Fibroblast of pulmonary artery (primary cell): Measurements from ENCODE around the gene PLEKHM2.

Source experiments
- DNase-seq: peaks from one replicate; pipeline ENCODE4 v3.0.0-alpha.2; 2010; ENCODE audit warnings: low read depth
- H3K4me3 ChIP-seq: replicated peaks from 2 replicates; pipeline ENCODE4 v1.5.1; 2011; ENCODE audit warnings: low read depth, mild to moderate bottlenecking, control low read depth, low read length, moderate library complexity
- CTCF ChIP-seq: IDR thresholded peaks from 2 replicates; pipeline ENCODE4 v1.5.1; 2011; ENCODE audit warnings: mild to moderate bottlenecking, control low read depth, low read length, inconsistent platforms; ENCODE audit errors: missing control alignments

PLEKHM2 gene

GRCh38 chr1:15702722-15703550, 18.8 kb downstream of the PLEKHM2 start:
- no peak overlapping the region for H3K4me3 ChIP-seq

GRCh38 chr1:15703562-15703961, 19.4 kb downstream of the PLEKHM2 start:
- DNase-seq, result peak; percentile 93
- H3K4me3 ChIP-seq, result peak overlapping the region; percentile 17
- no peak for TF ChIP-seq CTCF

More at GRCh38 chr1:15702722-15703550, 18.8 kb downstream of the PLEKHM2 start:
- peak; percentile 40 for DNase-seq
- peak; percentile 44 for TF ChIP-seq CTCF

GRCh38 chr1:15704526-15705183, 20.5 kb downstream of the PLEKHM2 start:
- no peak for TF ChIP-seq CTCF
- H3K4me3 ChIP-seq, result no peak overlapping the region
- DNase-seq, result no peak

GRCh38 chr1:15705184-15705566, 21.1 kb downstream of the PLEKHM2 start:
- DNase-seq, result no peak
- no peak for TF ChIP-seq CTCF
- no peak overlapping the region for H3K4me3 ChIP-seq

- no peak for DNase-seq
- H3K4me3 ChIP-seq, result no peak overlapping the region
- TF ChIP-seq CTCF, result no peak
Measured at GRCh38 chr1:15706751-15707150, 22.6 kb downstream of the PLEKHM2 start.

GRCh38 chr1:15707239-15707925, 23.3 kb downstream of the PLEKHM2 start:
- no peak overlapping the region for H3K4me3 ChIP-seq
- TF ChIP-seq CTCF, result no peak
- no peak for DNase-seq
